GM18951 (cell line): ENCODE results near the gene THUMPD2.

Experiments used
- POLR2A ChIP-seq: IDR thresholded peaks from 4 replicates; pipeline ENCODE4 v1.6.1; 2011; ENCODE audit warnings: mild to moderate bottlenecking; ENCODE audit not compliant: insufficient read length, insufficient read depth; ENCODE audit errors: extremely low read depth
- in situ Hi-C: fragments of 300-500 bp; cut with MboI; formaldehyde crosslinking; loops from one replicate; pipeline ENCODE4 v1.12.0; 2022; ENCODE audit warnings: low sequenced_read_pairs, mixed read lengths, inconsistent platforms; ENCODE audit not compliant: unreplicated experiment

Gene THUMPD2

DNA sequence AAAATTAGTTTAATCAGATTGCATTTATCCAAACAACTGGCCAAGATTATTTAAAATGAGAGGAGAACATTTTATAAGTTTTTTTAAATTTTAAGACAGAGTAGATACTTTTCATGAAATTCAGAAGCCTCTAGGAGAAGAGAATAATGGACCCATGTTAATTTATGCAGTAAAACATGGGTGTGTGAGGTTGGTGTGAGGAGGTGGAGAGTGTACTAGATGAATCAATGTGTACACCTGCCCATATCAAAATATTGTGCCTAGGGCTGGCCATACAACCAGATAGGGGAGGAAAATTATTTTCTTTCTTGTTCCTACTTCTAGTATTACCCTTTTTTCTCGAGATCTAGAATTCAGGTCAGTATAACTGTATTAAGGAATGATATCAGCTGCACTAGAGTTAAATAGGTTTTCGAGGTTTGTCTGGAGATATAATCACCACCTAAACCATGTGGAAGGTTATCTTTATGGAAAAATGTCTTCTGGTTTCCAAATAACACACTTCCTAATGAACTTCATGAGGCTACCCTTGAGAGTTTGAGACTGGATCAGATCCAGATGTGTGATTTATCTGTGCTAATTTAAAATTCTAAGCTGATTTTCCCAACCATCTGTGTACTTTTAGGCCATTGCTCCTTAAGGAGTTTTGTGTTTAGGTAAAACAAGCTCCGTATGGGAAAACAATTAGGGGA is 75.7 kb downstream of the THUMPD2 start:
- no peak for TF ChIP-seq POLR2A
- in situ Hi-C loops, result loop anchor here (25.0 kb wide), 1 partner anchor 316 kb away; no protein-coding TSS in a partner anchor

DNA sequence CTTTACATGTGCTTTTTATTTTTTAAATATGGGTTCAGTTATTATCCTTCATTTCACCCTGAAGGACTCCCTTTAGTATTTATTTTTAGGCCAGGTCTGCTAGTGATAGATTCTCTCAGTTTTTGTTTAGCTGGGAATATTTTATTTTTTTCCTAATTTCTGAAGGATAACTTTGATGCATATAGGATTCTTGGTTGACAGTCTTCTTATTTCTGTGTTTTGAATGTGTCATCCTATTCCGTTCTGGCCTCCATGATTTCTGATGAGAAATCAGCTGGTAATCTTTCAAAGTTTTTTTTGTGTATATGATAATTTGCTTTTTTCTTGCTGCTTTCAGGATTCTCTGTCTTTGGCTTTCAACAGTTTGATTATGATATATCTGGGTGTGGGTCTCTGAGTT is 77.9 kb downstream of the THUMPD2 start:
- in situ Hi-C loops, result loop anchor here (25.0 kb wide), 1 partner anchor 314 kb away; no protein-coding TSS in a partner anchor
- no peak for TF ChIP-seq POLR2A

GRCh38 chr2:39697454-39697853 is 81.6 kb downstream of the THUMPD2 start:
- in situ Hi-C loops, result no loop called here
- TF ChIP-seq POLR2A, result no peak

DNA sequence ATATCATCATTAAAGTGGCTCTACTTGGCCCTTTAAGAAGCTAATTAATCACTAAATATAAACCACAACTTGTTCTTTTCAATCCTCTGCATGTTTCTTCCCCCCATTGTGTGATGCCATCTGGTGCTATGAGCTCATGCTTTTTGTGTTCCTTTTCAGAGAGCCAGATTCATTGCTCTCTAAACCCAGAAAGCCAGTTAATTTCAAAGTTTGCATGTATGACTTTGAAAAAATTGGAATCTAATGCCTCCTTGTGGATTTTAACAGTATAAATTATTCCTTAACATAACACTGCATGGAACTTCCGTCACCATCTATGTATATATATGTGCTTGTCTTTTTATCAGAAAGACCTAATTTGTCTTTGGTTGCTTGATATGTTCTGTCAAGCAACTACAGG is 82.2 kb downstream of the THUMPD2 start:
- no peak for TF ChIP-seq POLR2A
- in situ Hi-C loops, result no loop called here

GRCh38 chr2:39696101-39696553 is 82.9 kb downstream of the THUMPD2 start:
- TF ChIP-seq POLR2A, result no peak
- in situ Hi-C loops, result no loop called here

DNA sequence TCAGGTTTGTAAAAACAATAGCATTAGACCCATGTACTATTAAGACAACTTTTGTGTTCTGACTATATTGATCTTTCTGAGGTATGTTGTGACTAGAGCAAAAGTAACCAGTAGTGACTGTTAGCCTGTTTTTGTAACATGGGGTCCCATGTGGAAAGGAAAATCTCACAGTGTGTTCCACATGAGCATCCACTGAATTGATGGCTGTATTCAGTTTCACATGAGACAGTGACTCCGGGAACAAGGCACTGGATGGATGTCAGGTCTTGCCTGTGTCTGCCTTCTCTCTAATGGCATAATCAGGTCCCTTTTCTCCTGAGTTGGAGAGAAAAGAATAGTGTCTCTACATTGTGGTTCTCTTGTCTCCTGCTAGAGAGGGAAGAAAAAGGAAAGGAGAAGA is 85.8 kb downstream of the THUMPD2 start:
- in situ Hi-C loops, result no loop called here
- TF ChIP-seq POLR2A, result no peak

GRCh38 chr2:39689876-39690275 is 89.2 kb downstream of the THUMPD2 start:
- TF ChIP-seq POLR2A, result no peak
- in situ Hi-C loops, result no loop called here

- TF ChIP-seq POLR2A, result no peak
- in situ Hi-C loops, result no loop called here
These were observed 89.7 kb downstream of the THUMPD2 start for GRCh38 chr2:39689272-39689841.

- in situ Hi-C loops, result no loop called here
- no peak for TF ChIP-seq POLR2A
These were observed 90.9 kb downstream of the THUMPD2 start for GRCh38 chr2:39688181-39688580.

DNA sequence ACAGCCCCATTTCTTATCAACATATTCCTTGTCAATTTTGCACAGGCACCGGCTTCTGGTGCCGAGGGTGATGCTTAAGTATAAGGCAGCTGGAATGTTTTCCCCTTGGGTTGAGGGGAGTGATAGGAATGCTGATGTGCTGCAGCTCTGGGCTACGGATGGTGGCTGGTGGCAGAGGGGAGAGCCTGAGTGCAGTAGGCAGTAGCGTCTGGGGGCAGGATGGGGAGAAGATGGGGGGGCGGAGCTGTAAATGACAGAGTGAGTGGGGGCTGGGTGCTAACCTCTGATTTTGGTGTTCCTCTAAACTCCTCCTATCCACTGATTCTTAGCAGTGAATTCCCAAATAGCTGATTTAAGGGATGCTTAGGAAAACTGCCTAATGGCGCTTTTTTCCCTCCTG is 92.6 kb downstream of the THUMPD2 start:
- in situ Hi-C loops, result no loop called here
- no peak for TF ChIP-seq POLR2A
